ENCODE measurements around the gene KCNIP1. TPM values are rescaled to one million over a fixed set of nuclear protein-coding genes. Genes with fewer than 3 reads are reported as not detected.
"Not testable (repeated sequence)": the region's sequence is repeated elsewhere in the genome, so short reads cannot be mapped to it uniquely, and the experiment has no call there.

The KCNIP1 gene
- total RNA-seq, 1 donor, result not detected

- Histone ChIP-seq H3K4me3 (ENCODE audit: low read length) (no peak overlapping the region), H3K27me3 (ENCODE audit: insufficient read depth, low read length) (no peaks in the 10 kb centered on the region), H3K4me1 (ENCODE audit: insufficient read depth, low read length) (no peaks in the 10 kb centered on the region), H3K9me3 (ENCODE audit: low read depth, low read length) (no peaks in the 10 kb centered on the region)
These were observed 248.7 kb downstream of the KCNIP1 start for GRCh38 chr5:170752257-170753215.

- no peaks in the 10 kb centered on the region for H3K9me3 ChIP-seq (ENCODE audit: low read depth, low read length)
- H3K4me1 ChIP-seq (ENCODE audit: insufficient read depth, low read length), result no peaks in the 10 kb centered on the region
- no peak overlapping the region for H3K4me3 ChIP-seq (ENCODE audit: low read length)
- no peaks in the 10 kb centered on the region for H3K27me3 ChIP-seq (ENCODE audit: insufficient read depth, low read length)
These were observed 249.5 kb downstream of the KCNIP1 start for GRCh38 chr5:170753311-170753710.

- not testable (repeated sequence) for H3K9me3 ChIP-seq (ENCODE audit: low read depth, low read length); H3K4me1 ChIP-seq (ENCODE audit: insufficient read depth, low read length); H3K27me3 ChIP-seq (ENCODE audit: insufficient read depth, low read length); H3K4me3 ChIP-seq (ENCODE audit: low read length)
These were observed 250.7 kb downstream of the KCNIP1 start for GRCh38 chr5:170754508-170754907.

GRCh38 chr5:170755679-170756456, 252.0 kb downstream of the KCNIP1 start:
- H3K4me1 ChIP-seq (ENCODE audit: insufficient read depth, low read length), result no peaks in the 10 kb centered on the region

GRCh38 chr5:170756691-170757090, 252.9 kb downstream of the KCNIP1 start:
- H3K4me3 ChIP-seq (ENCODE audit: low read length), result no peak overlapping the region
- H3K4me1 ChIP-seq (ENCODE audit: insufficient read depth, low read length), result no peaks in the 10 kb centered on the region
- H3K9me3 ChIP-seq (ENCODE audit: low read depth, low read length), result no peaks in the 10 kb centered on the region
- H3K27me3 ChIP-seq (ENCODE audit: insufficient read depth, low read length), result no peaks in the 10 kb centered on the region

More at GRCh38 chr5:170755679-170756456, 252.0 kb downstream of the KCNIP1 start:
- Histone ChIP-seq H3K27me3 (ENCODE audit: insufficient read depth, low read length) (no peaks in the 10 kb centered on the region), H3K4me3 (ENCODE audit: low read length) (no peak overlapping the region), H3K9me3 (ENCODE audit: low read depth, low read length) (no peaks in the 10 kb centered on the region)

- H3K27me3 ChIP-seq (ENCODE audit: insufficient read depth, low read length), result no peaks in the 10 kb centered on the region
- H3K9me3 ChIP-seq (ENCODE audit: low read depth, low read length), result no peaks in the 10 kb centered on the region
- H3K4me1 ChIP-seq (ENCODE audit: insufficient read depth, low read length), result no peaks in the 10 kb centered on the region
- H3K4me3 ChIP-seq (ENCODE audit: low read length), result no peak overlapping the region
These were observed 253.4 kb downstream of the KCNIP1 start for GRCh38 chr5:170757182-170757601.

- no peaks in the 10 kb centered on the region for H3K4me1 ChIP-seq (ENCODE audit: insufficient read depth, low read length)
- H3K9me3 ChIP-seq (ENCODE audit: low read depth, low read length), result no peaks in the 10 kb centered on the region
- H3K27me3 ChIP-seq (ENCODE audit: insufficient read depth, low read length), result no peaks in the 10 kb centered on the region
- H3K4me3 ChIP-seq (ENCODE audit: low read length), result no peak overlapping the region
These were observed 253.8 kb downstream of the KCNIP1 start for GRCh38 chr5:170757669-170758068.

GRCh38 chr5:170758481-170758880, 254.7 kb downstream of the KCNIP1 start:
- no peaks in the 10 kb centered on the region for H3K9me3 ChIP-seq (ENCODE audit: low read depth, low read length)
- H3K4me3 ChIP-seq (ENCODE audit: low read length), result no peak overlapping the region
- no peaks in the 10 kb centered on the region for H3K4me1 ChIP-seq (ENCODE audit: insufficient read depth, low read length)
- H3K27me3 ChIP-seq (ENCODE audit: insufficient read depth, low read length), result no peaks in the 10 kb centered on the region

GRCh38 chr5:170760113-170760512, 256.3 kb downstream of the KCNIP1 start:
- H3K4me1 ChIP-seq (ENCODE audit: insufficient read depth, low read length), result no peaks in the 10 kb centered on the region
- no peaks in the 10 kb centered on the region for H3K9me3 ChIP-seq (ENCODE audit: low read depth, low read length)
- no peak overlapping the region for H3K4me3 ChIP-seq (ENCODE audit: low read length)
- no peaks in the 10 kb centered on the region for H3K27me3 ChIP-seq (ENCODE audit: insufficient read depth, low read length)

GRCh38 chr5:170761048-170761707, 257.4 kb downstream of the KCNIP1 start:
- H3K4me1 ChIP-seq (ENCODE audit: insufficient read depth, low read length), result no peaks in the 10 kb centered on the region
- H3K27me3 ChIP-seq (ENCODE audit: insufficient read depth, low read length), result no peaks in the 10 kb centered on the region
- no peak overlapping the region for H3K4me3 ChIP-seq (ENCODE audit: low read length)
- H3K9me3 ChIP-seq (ENCODE audit: low read depth, low read length), result no peaks in the 10 kb centered on the region

GRCh38 chr5:170761708-170762066, 257.9 kb downstream of the KCNIP1 start:
- H3K27me3 ChIP-seq (ENCODE audit: insufficient read depth, low read length), result no peaks in the 10 kb centered on the region
- H3K4me1 ChIP-seq (ENCODE audit: insufficient read depth, low read length), result no peaks in the 10 kb centered on the region
- no peaks in the 10 kb centered on the region for H3K9me3 ChIP-seq (ENCODE audit: low read depth, low read length)
- H3K4me3 ChIP-seq (ENCODE audit: low read length), result no peak overlapping the region

- not testable (repeated sequence) for H3K4me1 ChIP-seq (ENCODE audit: insufficient read depth, low read length); H3K27me3 ChIP-seq (ENCODE audit: insufficient read depth, low read length); H3K4me3 ChIP-seq (ENCODE audit: low read length); H3K9me3 ChIP-seq (ENCODE audit: low read depth, low read length)
These were observed 258.5 kb downstream of the KCNIP1 start for GRCh38 chr5:170762298-170762697.

GRCh38 chr5:170765868-170766267, 262.0 kb downstream of the KCNIP1 start:
- H3K9me3 ChIP-seq (ENCODE audit: low read depth, low read length); H3K4me3 ChIP-seq (ENCODE audit: low read length); H3K27me3 ChIP-seq (ENCODE audit: insufficient read depth, low read length); H3K4me1 ChIP-seq (ENCODE audit: insufficient read depth, low read length): not testable (repeated sequence)

- Histone ChIP-seq H3K4me3 (ENCODE audit: low read length) (no peak overlapping the region), H3K27me3 (ENCODE audit: insufficient read depth, low read length) (no peaks in the 10 kb centered on the region), H3K4me1 (ENCODE audit: insufficient read depth, low read length) (no peaks in the 10 kb centered on the region), H3K9me3 (ENCODE audit: low read depth, low read length) (no peaks in the 10 kb centered on the region)
These were observed 265.4 kb downstream of the KCNIP1 start for GRCh38 chr5:170769246-170769645.

- Histone ChIP-seq H3K4me1 (ENCODE audit: insufficient read depth, low read length) (no peaks in the 10 kb centered on the region), H3K4me3 (ENCODE audit: low read length) (no peak overlapping the region), H3K27me3 (ENCODE audit: insufficient read depth, low read length) (no peaks in the 10 kb centered on the region), H3K9me3 (ENCODE audit: low read depth, low read length) (no peaks in the 10 kb centered on the region)
These were observed 266.1 kb downstream of the KCNIP1 start for GRCh38 chr5:170769898-170770416.

Data from mononuclear cell (primary cell).